ENCODE measurements around the gene PGLYRP2.

Gene PGLYRP2

GRCh38 chr19:15447057-15447456 is 32.2 kb downstream of the PGLYRP2 start:
- Histone ChIP-seq H3K79me2 (ENCODE audit: low read length) (no peaks in the 10 kb centered on the region), H3K4me3 (ENCODE audit: low read length) (no peak overlapping the region), H3K4me1 (ENCODE audit: low read length) (no peaks in the 10 kb centered on the region), H3K9me2 (replicated peaks; ENCODE audit: insufficient read depth, low read length) (no peaks in the 10 kb centered on the region), H3K27ac (ENCODE audit: low read length) (no peak overlapping the region), H3K36me3 (replicated peaks; ENCODE audit: insufficient read depth, low read length) (no peaks in the 10 kb centered on the region), H3K27me3 (replicated peaks; ENCODE audit: insufficient read depth, low read length) (no peaks in the 10 kb centered on the region), H2AFZ (ENCODE audit: low read length) (no peak overlapping the region), H3K4me2 (ENCODE audit: low read depth, low read length) (no peak overlapping the region), H3F3A (ENCODE audit: insufficient read depth, low read length) (peaks cover 21% of the 10 kb centered on the region), H4K20me1 (ENCODE audit: insufficient read depth, low read length) (no peaks in the 10 kb centered on the region), H3K9ac (ENCODE audit: low read length) (no peak overlapping the region), H3K9me3 (replicated peaks; ENCODE audit: insufficient read depth, low read length) (no peaks in the 10 kb centered on the region)
- no peak for TF ChIP-seq EZH2phosphoT487 (IDR thresholded peaks at IDR 0.05; ENCODE audit: low read length)
- no peak for DNase-seq

GRCh38 chr19:15445807-15446376 is 33.4 kb downstream of the PGLYRP2 start:
- Histone ChIP-seq H3K36me3 (replicated peaks; ENCODE audit: insufficient read depth, low read length) (no peaks in the 10 kb centered on the region), H3K9me3 (replicated peaks; ENCODE audit: insufficient read depth, low read length) (no peaks in the 10 kb centered on the region), H3K4me1 (ENCODE audit: low read length) (no peaks in the 10 kb centered on the region), H3K9ac (ENCODE audit: low read length) (no peak overlapping the region), H3K27me3 (replicated peaks; ENCODE audit: insufficient read depth, low read length) (0 out of 2 replicates have a peak, but pooled peaks cover 1% of the 10 kb centered on the region), H3K9me2 (replicated peaks; ENCODE audit: insufficient read depth, low read length) (no peaks in the 10 kb centered on the region), H3K79me2 (ENCODE audit: low read length) (no peaks in the 10 kb centered on the region), H3K27ac (ENCODE audit: low read length) (no peak overlapping the region), H3K4me3 (ENCODE audit: low read length) (no peak overlapping the region), H3F3A (ENCODE audit: insufficient read depth, low read length) (peaks cover 10% of the 10 kb centered on the region), H3K4me2 (ENCODE audit: low read depth, low read length) (no peak overlapping the region), H2AFZ (ENCODE audit: low read length) (no peak overlapping the region), H4K20me1 (ENCODE audit: insufficient read depth, low read length) (no peaks in the 10 kb centered on the region)
- TF ChIP-seq EZH2phosphoT487 (IDR thresholded peaks at IDR 0.05; ENCODE audit: low read length) = no peak
- no peak for TF ChIP-seq EZH2 (optimal IDR thresholded peaks at IDR 0.05; ENCODE audit: low read depth, low read length)
- TF ChIP-seq CTCF (IDR thresholded peaks at IDR 0.05; ENCODE audit: low read length) = no peak
- DNase-seq = no peak

GRCh38 chr19:15445227-15445605 is 34.1 kb downstream of the PGLYRP2 start:
- Histone ChIP-seq H3K4me1 (ENCODE audit: low read length) (no peaks in the 10 kb centered on the region), H3K9me2 (replicated peaks; ENCODE audit: insufficient read depth, low read length) (no peaks in the 10 kb centered on the region), H3K27me3 (replicated peaks; ENCODE audit: insufficient read depth, low read length) (peaks cover 8% of the 10 kb centered on the region), H3K36me3 (replicated peaks; ENCODE audit: insufficient read depth, low read length) (no peaks in the 10 kb centered on the region), H3K9me3 (replicated peaks; ENCODE audit: insufficient read depth, low read length) (no peaks in the 10 kb centered on the region), H4K20me1 (ENCODE audit: insufficient read depth, low read length) (no peaks in the 10 kb centered on the region), H3K79me2 (ENCODE audit: low read length) (no peaks in the 10 kb centered on the region), H3K9ac (ENCODE audit: low read length) (no peak overlapping the region), H3K4me2 (ENCODE audit: low read depth, low read length) (no peak overlapping the region), H3K27ac (ENCODE audit: low read length) (no peak overlapping the region), H3K4me3 (ENCODE audit: low read length) (no peak overlapping the region), H3F3A (ENCODE audit: insufficient read depth, low read length) (peaks cover 3% of the 10 kb centered on the region), H2AFZ (ENCODE audit: low read length) (no peak overlapping the region)
- TF ChIP-seq CTCF (IDR thresholded peaks at IDR 0.05; ENCODE audit: low read length) (no peak), EZH2phosphoT487 (IDR thresholded peaks at IDR 0.05; ENCODE audit: low read length) (no peak), EZH2 (optimal IDR thresholded peaks at IDR 0.05; ENCODE audit: low read depth, low read length) (no peak)
- DNase-seq = no peak

- H3K9me3 ChIP-seq (replicated peaks; ENCODE audit: insufficient read depth, low read length) = no peaks in the 10 kb centered on the region
- peaks cover 13% of the 10 kb centered on the region for H3K27me3 ChIP-seq (replicated peaks; ENCODE audit: insufficient read depth, low read length)
- H3K27ac ChIP-seq (ENCODE audit: low read length) = no peak overlapping the region
- no peak overlapping the region for H3K4me3 ChIP-seq (ENCODE audit: low read length)
- no peaks in the 10 kb centered on the region for H3K9me2 ChIP-seq (replicated peaks; ENCODE audit: insufficient read depth, low read length)
- H4K20me1 ChIP-seq (ENCODE audit: insufficient read depth, low read length) = no peaks in the 10 kb centered on the region
- H3K4me2 ChIP-seq (ENCODE audit: low read depth, low read length) = no peak overlapping the region
- H2AFZ ChIP-seq (ENCODE audit: low read length) = no peak overlapping the region
- DNase-seq = no peak
- no peaks in the 10 kb centered on the region for H3F3A ChIP-seq (ENCODE audit: insufficient read depth, low read length)
- H3K79me2 ChIP-seq (ENCODE audit: low read length) = no peaks in the 10 kb centered on the region
- no peaks in the 10 kb centered on the region for H3K36me3 ChIP-seq (replicated peaks; ENCODE audit: insufficient read depth, low read length)
- no peaks in the 10 kb centered on the region for H3K4me1 ChIP-seq (ENCODE audit: low read length)
- no peak overlapping the region for H3K9ac ChIP-seq (ENCODE audit: low read length)
- no peak for TF ChIP-seq EZH2phosphoT487 (IDR thresholded peaks at IDR 0.05; ENCODE audit: low read length)
Measured at GRCh38 chr19:15444505-15445226, 34.6 kb downstream of the PGLYRP2 start.

Measured in MM.1S (cell line).